Neural cell (in vitro differentiated cells): ENCODE results near the gene GTF2E1. TPM values are rescaled to one million over a fixed set of nuclear protein-coding genes. Genes with fewer than 3 reads are reported as not detected.

Experiments
- H2AFZ ChIP-seq: fragments of 200-600, 300-800 bp; sonication (generic), shearing (Covaris generic); 2 replicates; pipeline ENCODE4 v1.6.0; 2014; ENCODE audit warnings: low read depth, mild to moderate bottlenecking, antibody characterized with exemption, low read length, moderate library complexity
- H3F3A ChIP-seq: fragments of 200-600 bp; shearing (Covaris generic); 2 replicates; pipeline ENCODE4 v1.6.1; 2016; ENCODE audit warnings: mild to moderate bottlenecking, moderate library complexity, mixed read lengths, antibody characterized with exemption, low read length; ENCODE audit not compliant: insufficient read depth, poor library complexity, severe bottlenecking
- H3K27ac ChIP-seq: fragments of 200-600, 300-800 bp; sonication (generic), shearing (Covaris generic); 2 replicates; pipeline ENCODE4 v1.5.1; 2014; ENCODE audit warnings: mild to moderate bottlenecking, low read length, moderate library complexity
- H3K27me3 ChIP-seq: fragments of 300-800, 200-600 bp; sonication (generic), shearing (Covaris generic); 2 replicates; pipeline ENCODE4 v1.6.0; 2014; ENCODE audit warnings: mild to moderate bottlenecking, low read depth, low read length, moderate library complexity; ENCODE audit not compliant: insufficient read depth
- H3K36me3 ChIP-seq: fragments of 300-800, 200-600 bp; sonication (generic), shearing (Covaris generic); 2 replicates; pipeline ENCODE4 v1.5.1; 2014; ENCODE audit warnings: mild to moderate bottlenecking, antibody characterized with exemption, low read length, moderate library complexity; ENCODE audit not compliant: insufficient read depth
- H3K4me2 ChIP-seq: fragments of 300-800, 200-600 bp; sonication (generic), shearing (Covaris generic); 2 replicates; pipeline ENCODE4 v1.6.0; 2014; ENCODE audit warnings: mild to moderate bottlenecking, low read length
- H3K4me3 ChIP-seq: fragments of 300-800, 200-600 bp; sonication (generic), shearing (Covaris generic); 2 replicates; pipeline ENCODE4 v1.5.1; 2014; ENCODE audit warnings: mild to moderate bottlenecking, low read length, moderate library complexity
- H3K79me2 ChIP-seq: fragments of 200-600 bp; shearing (Covaris generic); replicated peaks from 2 replicates; pipeline ENCODE4 v1.6.0; 2014; ENCODE audit warnings: mild to moderate bottlenecking, low read length, moderate library complexity; ENCODE audit not compliant: insufficient read depth
- H3K9ac ChIP-seq: fragments of 300-800, 200-600 bp; sonication (generic), shearing (Covaris generic); 2 replicates; pipeline ENCODE4 v1.6.1; 2016; ENCODE audit warnings: mild to moderate bottlenecking, low read length, mixed read lengths
- H3K9me2 ChIP-seq: fragments of 200-600 bp; shearing (Covaris generic); 2 replicates; pipeline ENCODE4 v1.6.1; 2016; ENCODE audit warnings: mild to moderate bottlenecking, low read length, mixed read lengths; ENCODE audit not compliant: insufficient read depth
- H3K9me3 ChIP-seq: fragments of 200-600, 300-800 bp; sonication (generic), shearing (Covaris generic); 2 replicates; pipeline ENCODE4 v1.6.1; 2016; ENCODE audit warnings: mild to moderate bottlenecking, mixed run types, low read length, moderate library complexity, mixed read lengths
- H4K20me1 ChIP-seq: fragments of 200-600 bp; shearing (Covaris generic); 2 replicates; pipeline ENCODE4 v1.6.1; 2016; ENCODE audit warnings: mild to moderate bottlenecking, mixed run types; ENCODE audit not compliant: insufficient read depth
- EP300 ChIP-seq: fragments of 450-650 bp; conservative IDR thresholded peaks from 2 replicates; pipeline ENCODE4 v1.6.1; 2014; ENCODE audit warnings: antibody characterized with exemption, mild to moderate bottlenecking, moderate library complexity; ENCODE audit not compliant: poor library complexity, severe bottlenecking
- EZH2 ChIP-seq: fragments of 200-600, 300-800 bp; shearing (Covaris generic), sonication (generic); IDR thresholded peaks from 2 replicates; pipeline ENCODE4 v1.6.1; 2014; ENCODE audit warnings: antibody characterized with exemption, low read length, borderline replicate concordance, mild to moderate bottlenecking; ENCODE audit not compliant: insufficient read depth, poor library complexity, severe bottlenecking
- MXI1 ChIP-seq: fragments of 450-650 bp; conservative IDR thresholded peaks from 2 replicates; pipeline ENCODE4 v1.6.1; 2014; ENCODE audit warnings: antibody characterized with exemption, mild to moderate bottlenecking; ENCODE audit not compliant: poor library complexity, severe bottlenecking
- POLR2AphosphoS5 ChIP-seq: IDR thresholded peaks from 2 replicates; pipeline ENCODE4 v1.6.1; 2012
- RAD21 ChIP-seq: fragments of 450-650 bp; conservative IDR thresholded peaks from 2 replicates; pipeline ENCODE4 v1.6.1; 2014; ENCODE audit warnings: antibody characterized with exemption, mild to moderate bottlenecking, moderate library complexity
- REST ChIP-seq: IDR thresholded peaks from 2 replicates; pipeline ENCODE4 v1.6.1; 2012; ENCODE audit warnings: borderline replicate concordance
- SMC3 ChIP-seq: fragments of 450-650 bp; conservative IDR thresholded peaks from 2 replicates; pipeline ENCODE4 v1.6.1; 2014; ENCODE audit warnings: antibody characterized with exemption, mild to moderate bottlenecking, moderate library complexity; ENCODE audit not compliant: poor library complexity
- TAF1 ChIP-seq: IDR thresholded peaks from 2 replicates; pipeline ENCODE4 v1.6.1; 2012; ENCODE audit warnings: low read depth
- polyA plus RNA-seq: library from polyadenylated mRNA; depleted of rRNA; stranded (reverse); fragments of >200 nt; gene quantifications from 2 replicates; pipeline ENCODE4 v1.2.3, GENCODE V29; 2014
- TF ChIP-seq, protein P1 (sequence below): fragments of 450-650 bp; IDR thresholded peaks from 2 replicates; pipeline ENCODE4 v1.5.1; 2014; ENCODE audit warnings: antibody characterized with exemption, mild to moderate bottlenecking, moderate library complexity; ENCODE audit not compliant: poor library complexity, severe bottlenecking

GTF2E1 gene
- polyA plus RNA-seq, 1 donor from 2014 or later = 25.1 TPM

- TF ChIP-seq RAD21 = no peak
- TF ChIP-seq, protein P1, sequence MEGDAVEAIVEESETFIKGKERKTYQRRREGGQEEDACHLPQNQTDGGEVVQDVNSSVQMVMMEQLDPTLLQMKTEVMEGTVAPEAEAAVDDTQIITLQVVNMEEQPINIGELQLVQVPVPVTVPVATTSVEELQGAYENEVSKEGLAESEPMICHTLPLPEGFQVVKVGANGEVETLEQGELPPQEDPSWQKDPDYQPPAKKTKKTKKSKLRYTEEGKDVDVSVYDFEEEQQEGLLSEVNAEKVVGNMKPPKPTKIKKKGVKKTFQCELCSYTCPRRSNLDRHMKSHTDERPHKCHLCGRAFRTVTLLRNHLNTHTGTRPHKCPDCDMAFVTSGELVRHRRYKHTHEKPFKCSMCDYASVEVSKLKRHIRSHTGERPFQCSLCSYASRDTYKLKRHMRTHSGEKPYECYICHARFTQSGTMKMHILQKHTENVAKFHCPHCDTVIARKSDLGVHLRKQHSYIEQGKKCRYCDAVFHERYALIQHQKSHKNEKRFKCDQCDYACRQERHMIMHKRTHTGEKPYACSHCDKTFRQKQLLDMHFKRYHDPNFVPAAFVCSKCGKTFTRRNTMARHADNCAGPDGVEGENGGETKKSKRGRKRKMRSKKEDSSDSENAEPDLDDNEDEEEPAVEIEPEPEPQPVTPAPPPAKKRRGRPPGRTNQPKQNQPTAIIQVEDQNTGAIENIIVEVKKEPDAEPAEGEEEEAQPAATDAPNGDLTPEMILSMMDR = no peak
- TF ChIP-seq SMC3 = no peak
- TF ChIP-seq EP300 = no peak
- TF ChIP-seq EZH2 = no peak
- Histone ChIP-seq H3K27ac (no peak overlapping the region), H3K36me3 (no peaks in the 10 kb centered on the region), H3F3A (no peaks in the 10 kb centered on the region), H3K9me3 (no peaks in the 10 kb centered on the region), H3K4me2 (no peak overlapping the region), H3K9ac (no peak overlapping the region), H3K79me2 (peaks cover 27% of the 10 kb centered on the region), H2AFZ (no peak overlapping the region), H3K27me3 (no peaks in the 10 kb centered on the region), H3K9me2 (no peaks in the 10 kb centered on the region), H4K20me1 (no peaks in the 10 kb centered on the region), H3K4me3 (no peak overlapping the region)
Observed at GRCh38 chr3:120745466-120745865, 2.9 kb downstream of the GTF2E1 start.

DNA sequence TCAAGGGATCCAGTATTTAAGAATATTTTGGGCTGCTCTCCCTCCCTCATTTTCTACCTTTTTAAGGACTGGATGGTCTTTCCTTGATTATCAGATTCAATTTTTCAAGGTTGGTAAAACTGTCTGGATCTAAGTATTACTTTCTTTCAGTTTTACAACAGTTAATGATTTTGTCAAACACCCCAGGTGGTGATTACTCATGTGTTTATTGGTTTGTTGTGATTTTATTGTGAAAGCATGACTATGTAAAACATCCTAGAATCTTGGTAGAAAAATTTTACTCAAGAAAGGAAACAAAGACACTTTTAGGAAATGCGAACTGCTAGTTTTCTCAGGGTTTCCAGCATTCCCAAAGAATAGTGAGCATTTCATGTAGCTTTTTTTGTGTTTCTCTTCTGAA is 7.3 kb downstream of the GTF2E1 start:
- Histone ChIP-seq H4K20me1 (no peaks in the 10 kb centered on the region), H3K27me3 (no peaks in the 10 kb centered on the region), H3K27ac (no peak overlapping the region), H3K79me2 (peaks cover 17% of the 10 kb centered on the region), H2AFZ (no peak overlapping the region), H3K9me2 (no peaks in the 10 kb centered on the region), H3K4me2 (no peak overlapping the region), H3K9me3 (no peaks in the 10 kb centered on the region), H3K4me3 (no peak overlapping the region), H3F3A (no peaks in the 10 kb centered on the region), H3K9ac (no peak overlapping the region), H3K36me3 (no peaks in the 10 kb centered on the region)
- TF ChIP-seq, protein P1 = no peak
- TF ChIP-seq SMC3 (no peak), EZH2 (no peak), MXI1 (no peak), REST (no peak), TAF1 (no peak), RAD21 (no peak), EP300 (no peak), POLR2AphosphoS5 (no peak)
